ENCODE data around the gene RGS10. TPM values are rescaled to one million over a fixed set of nuclear protein-coding genes. Genes with fewer than 3 reads are reported as not detected.

RGS10 gene
- total and polyA plus RNA-seq, 12 donors, result 9.5 to 28.1 (median 15.7) TPM

- DNase-seq, result no peak
Measured at GRCh38 chr10:119455609-119456434, 86.7 kb downstream of the RGS10 start.

GRCh38 chr10:119454990-119455389, 87.5 kb downstream of the RGS10 start:
- H3K9me3 ChIP-seq (replicated peaks in 1 of 3), result no peaks in the 10 kb centered on the region
- intact Hi-C loops (cut with DNase I), result no loop called here
- no peaks in the 10 kb centered on the region for H3K27me3 ChIP-seq
- no peaks in the 10 kb centered on the region for H3K4me1 ChIP-seq (replicated peaks in 1 of 2)
- no peak overlapping the region for H3K4me3 ChIP-seq
- TF ChIP-seq POLR2A (IDR thresholded peaks at IDR 0.05), result no peak
- no peak for TF ChIP-seq CTCF (IDR thresholded peaks at IDR 0.05)
- DNase-seq, result no peak
- H3K27ac ChIP-seq, result no peak overlapping the region
- H3K36me3 ChIP-seq (replicated peaks in 1 of 2), result peaks cover 0 to 19% of the 10 kb centered on the region in 2 donors
- 93 to 95% (median 94%) methylated on average over 15 to 18 of the region's 18 CpGs for WGBS, 4 donors

More at GRCh38 chr10:119455609-119456434, 86.7 kb downstream of the RGS10 start:
- H3K4me3 ChIP-seq, result no peak overlapping the region
- WGBS, 4 donors, result 89 to 95% (median 94%) methylated on average over 17 to 23 of the region's 23 CpGs
- TF ChIP-seq CTCF (IDR thresholded peaks at IDR 0.05) (no peak), POLR2A (IDR thresholded peaks at IDR 0.05) (no peak)
- H3K36me3 ChIP-seq (replicated peaks in 1 of 2), result peaks cover 0 to 19% of the 10 kb centered on the region in 2 donors
- H3K27ac ChIP-seq, result no peak overlapping the region
- no peaks in the 10 kb centered on the region for H3K4me1 ChIP-seq (replicated peaks in 1 of 2)
- H3K27me3 ChIP-seq, result no peaks in the 10 kb centered on the region
- intact Hi-C loops (cut with DNase I), result no loop called here
- no peaks in the 10 kb centered on the region for H3K9me3 ChIP-seq (replicated peaks in 1 of 3)

GRCh38 chr10:119454316-119454715, 88.2 kb downstream of the RGS10 start:
- intact Hi-C loops (cut with DNase I), result no loop called here
- no peak for DNase-seq
- Histone ChIP-seq H3K36me3 (replicated peaks in 1 of 2) (peaks cover 0 to 19% of the 10 kb centered on the region in 2 donors), H3K4me1 (replicated peaks in 1 of 2) (no peaks in the 10 kb centered on the region), H3K27ac (no peak overlapping the region), H3K4me3 (no peak overlapping the region), H3K27me3 (no peaks in the 10 kb centered on the region), H3K9me3 (replicated peaks in 1 of 3) (no peaks in the 10 kb centered on the region)
- WGBS, 4 donors, result 83 to 90% (median 87%) methylated on average over 7 to 13 of the region's 13 CpGs
- TF ChIP-seq POLR2A (IDR thresholded peaks at IDR 0.05) (no peak), CTCF (IDR thresholded peaks at IDR 0.05) (no peak)

- Histone ChIP-seq H3K27ac (no peak overlapping the region), H3K36me3 (replicated peaks in 1 of 2) (peaks cover 0 to 20% of the 10 kb centered on the region in 2 donors), H3K4me1 (replicated peaks in 1 of 2) (no peaks in the 10 kb centered on the region), H3K9me3 (replicated peaks in 1 of 3) (no peaks in the 10 kb centered on the region), H3K4me3 (no peak overlapping the region), H3K27me3 (no peaks in the 10 kb centered on the region)
- TF ChIP-seq POLR2A (IDR thresholded peaks at IDR 0.05) (no peak), CTCF (IDR thresholded peaks at IDR 0.05) (no peak)
- intact Hi-C loops (cut with DNase I), result no loop called here
- WGBS, 4 donors, result 84 to 97% (median 93%) methylated on average over 5 to 11 of the region's 11 CpGs
- DNase-seq, result no peak
Measured at GRCh38 chr10:119453313-119453712, 89.2 kb downstream of the RGS10 start.
